Measurements from ENCODE around the gene UMOD.
"Not testable (repeated sequence)": the region's sequence is repeated elsewhere in the genome, so short reads cannot be mapped to it uniquely, and the experiment has no call there.

Gene UMOD

GRCh38 chr16:20320592-20320991 is 31.9 kb downstream of the UMOD start:
- DNase-seq: no peak

- no peak for DNase-seq
These were observed 32.3 kb downstream of the UMOD start for GRCh38 chr16:20320178-20320577.

GRCh38 chr16:20319406-20319805 is 33.1 kb downstream of the UMOD start:
- no peak for DNase-seq

GRCh38 chr16:20318437-20318836 is 34.1 kb downstream of the UMOD start:
- DNase-seq: no peak

- no peak for DNase-seq
These were observed 34.5 kb downstream of the UMOD start for GRCh38 chr16:20318006-20318405.

- no peak for DNase-seq
These were observed 35.4 kb downstream of the UMOD start for GRCh38 chr16:20317117-20317516.

GRCh38 chr16:20316715-20317114 is 35.8 kb downstream of the UMOD start:
- DNase-seq: no peak

GRCh38 chr16:20315764-20316163 is 36.8 kb downstream of the UMOD start:
- DNase-seq: no peak

- no peak for DNase-seq
These were observed 37.9 kb downstream of the UMOD start for GRCh38 chr16:20314575-20314974.

- DNase-seq: no peak
These were observed 38.8 kb downstream of the UMOD start for GRCh38 chr16:20313741-20314140.

- DNase-seq: not testable (repeated sequence)
These were observed 39.9 kb downstream of the UMOD start for GRCh38 chr16:20312536-20313095.

- no peak for DNase-seq
These were observed 41.0 kb downstream of the UMOD start for GRCh38 chr16:20311548-20311947.

- no peak for DNase-seq
These were observed 41.8 kb downstream of the UMOD start for GRCh38 chr16:20310421-20311395.

- no peak for DNase-seq
These were observed 42.7 kb downstream of the UMOD start for GRCh38 chr16:20309786-20310185.

- no peak for DNase-seq
These were observed 43.5 kb downstream of the UMOD start for GRCh38 chr16:20308801-20309590.

- DNase-seq: no peak
These were observed 44.2 kb downstream of the UMOD start for GRCh38 chr16:20308266-20308665.

GRCh38 chr16:20307791-20308190 is 44.7 kb downstream of the UMOD start:
- DNase-seq: no peak

- no peak for DNase-seq
These were observed 45.3 kb downstream of the UMOD start for GRCh38 chr16:20307240-20307671.

- DNase-seq: no peak
These were observed 46.1 kb downstream of the UMOD start for GRCh38 chr16:20306401-20306800.

- no peak for DNase-seq
These were observed 49.5 kb downstream of the UMOD start for GRCh38 chr16:20303012-20303411.

- no peak for DNase-seq
These were observed 50.1 kb downstream of the UMOD start for GRCh38 chr16:20302389-20302788.

- no peak for DNase-seq
These were observed 50.7 kb downstream of the UMOD start for GRCh38 chr16:20301840-20302239.

- peak; percentile 82 for DNase-seq
These were observed 52.0 kb downstream of the UMOD start for GRCh38 chr16:20300312-20301097.

All from NCI-H82 (cell line).